IMR-90 (cell line): ENCODE measurements around the gene ZNF451.
"Not testable (repeated sequence)": the region's sequence is repeated elsewhere in the genome, so short reads cannot be mapped to it uniquely, and the experiment has no call there.

Experiments used
- CEBPB ChIP-seq: IDR thresholded peaks from 2 replicates; pipeline ENCODE4 v1.6.1; 2012; ENCODE audit warnings: low read depth, low read length, improper control_type of control experiment
- MAZ ChIP-seq: IDR thresholded peaks from 2 replicates; pipeline ENCODE4 v1.6.1; 2012; ENCODE audit warnings: low read depth, mild to moderate bottlenecking, low read length, improper control_type of control experiment, moderate library complexity, borderline replicate concordance
- NFE2L2 ChIP-seq: fragments of 150-350 bp; IDR thresholded peaks from 2 replicates; pipeline ENCODE4 v1.6.1; 2016; ENCODE audit warnings: low read depth, mild to moderate bottlenecking, low read length
- POLR2A ChIP-seq: IDR thresholded peaks from 2 replicates; pipeline ENCODE4 v1.6.1; 2012; ENCODE audit warnings: mild to moderate bottlenecking, low read depth, low read length
- RAD21 ChIP-seq: IDR thresholded peaks from 2 replicates; pipeline ENCODE4 v1.6.1; 2012; ENCODE audit warnings: low read length, improper control_type of control experiment
- RCOR1 ChIP-seq: IDR thresholded peaks from 2 replicates; pipeline ENCODE4 v1.6.1; 2012; ENCODE audit warnings: mild to moderate bottlenecking, low read length, improper control_type of control experiment; ENCODE audit not compliant: insufficient replicate concordance
- RFX5 ChIP-seq: IDR thresholded peaks from 2 replicates; pipeline ENCODE4 v1.8.0; 2012; ENCODE audit warnings: low read depth, mild to moderate bottlenecking, low read length, moderate library complexity
- SMC3 ChIP-seq: fragments of 150-350 bp; IDR thresholded peaks from 2 replicates; pipeline ENCODE4 v1.6.1; 2016; ENCODE audit warnings: low read depth, mild to moderate bottlenecking, antibody characterized with exemption, low read length, moderate library complexity
- TF ChIP-seq, protein P1 (sequence below): conservative IDR thresholded peaks from 2 replicates; pipeline ENCODE4 v1.5.1; 2012; ENCODE audit warnings: mild to moderate bottlenecking, low read depth, low read length, improper control_type of control experiment

- TF ChIP-seq RFX5, RAD21, POLR2A, CEBPB, RCOR1, MAZ, SMC3, NFE2L2: not testable (repeated sequence)
- TF ChIP-seq, protein P1, sequence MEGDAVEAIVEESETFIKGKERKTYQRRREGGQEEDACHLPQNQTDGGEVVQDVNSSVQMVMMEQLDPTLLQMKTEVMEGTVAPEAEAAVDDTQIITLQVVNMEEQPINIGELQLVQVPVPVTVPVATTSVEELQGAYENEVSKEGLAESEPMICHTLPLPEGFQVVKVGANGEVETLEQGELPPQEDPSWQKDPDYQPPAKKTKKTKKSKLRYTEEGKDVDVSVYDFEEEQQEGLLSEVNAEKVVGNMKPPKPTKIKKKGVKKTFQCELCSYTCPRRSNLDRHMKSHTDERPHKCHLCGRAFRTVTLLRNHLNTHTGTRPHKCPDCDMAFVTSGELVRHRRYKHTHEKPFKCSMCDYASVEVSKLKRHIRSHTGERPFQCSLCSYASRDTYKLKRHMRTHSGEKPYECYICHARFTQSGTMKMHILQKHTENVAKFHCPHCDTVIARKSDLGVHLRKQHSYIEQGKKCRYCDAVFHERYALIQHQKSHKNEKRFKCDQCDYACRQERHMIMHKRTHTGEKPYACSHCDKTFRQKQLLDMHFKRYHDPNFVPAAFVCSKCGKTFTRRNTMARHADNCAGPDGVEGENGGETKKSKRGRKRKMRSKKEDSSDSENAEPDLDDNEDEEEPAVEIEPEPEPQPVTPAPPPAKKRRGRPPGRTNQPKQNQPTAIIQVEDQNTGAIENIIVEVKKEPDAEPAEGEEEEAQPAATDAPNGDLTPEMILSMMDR = not testable (repeated sequence)
Measured at GRCh38 chr6:57047257-57047585, 42.8 kb upstream of the ZNF451 start.
